ENCODE measurements around the gene PCK2.

DNA sequence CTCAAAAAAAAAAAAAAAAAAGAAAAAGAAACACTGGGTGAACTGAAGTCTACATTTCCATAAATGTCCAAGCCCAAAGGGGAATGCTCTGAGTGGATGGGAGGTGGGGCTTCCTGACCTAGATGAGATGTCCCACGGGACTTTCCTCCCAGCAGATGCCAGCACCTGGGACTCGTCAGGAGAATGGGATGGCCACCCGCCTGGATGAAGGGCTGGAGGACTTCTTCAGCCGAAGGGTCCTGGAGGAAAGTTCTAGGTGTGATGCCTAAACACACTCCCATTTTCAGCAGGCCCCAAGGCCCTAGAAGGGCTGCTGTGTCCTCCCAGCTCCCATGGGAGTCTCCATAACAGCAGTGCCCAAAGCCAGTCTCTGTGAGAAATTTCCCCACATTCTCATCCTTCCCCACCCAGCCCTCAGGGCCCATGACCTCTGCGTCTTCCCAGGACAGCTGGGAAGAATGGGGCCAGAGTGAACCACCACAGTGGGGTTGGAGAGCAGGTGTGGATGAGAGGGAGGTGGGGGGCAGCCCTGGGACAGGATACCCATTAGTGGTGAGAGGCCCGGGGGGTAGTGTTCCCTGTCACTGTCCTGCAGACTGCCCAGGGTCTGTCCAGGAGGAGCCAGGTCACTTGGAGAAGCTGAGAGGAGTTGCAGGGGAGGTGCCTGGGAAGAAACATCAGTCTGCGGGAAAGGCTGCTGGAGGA, 29.9 kb upstream of the PCK2 start:
- TF ChIP-seq, protein P1, sequence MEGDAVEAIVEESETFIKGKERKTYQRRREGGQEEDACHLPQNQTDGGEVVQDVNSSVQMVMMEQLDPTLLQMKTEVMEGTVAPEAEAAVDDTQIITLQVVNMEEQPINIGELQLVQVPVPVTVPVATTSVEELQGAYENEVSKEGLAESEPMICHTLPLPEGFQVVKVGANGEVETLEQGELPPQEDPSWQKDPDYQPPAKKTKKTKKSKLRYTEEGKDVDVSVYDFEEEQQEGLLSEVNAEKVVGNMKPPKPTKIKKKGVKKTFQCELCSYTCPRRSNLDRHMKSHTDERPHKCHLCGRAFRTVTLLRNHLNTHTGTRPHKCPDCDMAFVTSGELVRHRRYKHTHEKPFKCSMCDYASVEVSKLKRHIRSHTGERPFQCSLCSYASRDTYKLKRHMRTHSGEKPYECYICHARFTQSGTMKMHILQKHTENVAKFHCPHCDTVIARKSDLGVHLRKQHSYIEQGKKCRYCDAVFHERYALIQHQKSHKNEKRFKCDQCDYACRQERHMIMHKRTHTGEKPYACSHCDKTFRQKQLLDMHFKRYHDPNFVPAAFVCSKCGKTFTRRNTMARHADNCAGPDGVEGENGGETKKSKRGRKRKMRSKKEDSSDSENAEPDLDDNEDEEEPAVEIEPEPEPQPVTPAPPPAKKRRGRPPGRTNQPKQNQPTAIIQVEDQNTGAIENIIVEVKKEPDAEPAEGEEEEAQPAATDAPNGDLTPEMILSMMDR (IDR thresholded peaks at IDR 0.05), result no peak
- TF ChIP-seq POLR2A (IDR thresholded peaks at IDR 0.05), result no peak

Data from lower leg skin (tissue), 3 donors.